Mesothelial cell of epicardium (in vitro differentiated cells): ENCODE data around the gene SHISA6. TPM values are rescaled to one million over a fixed set of nuclear protein-coding genes. Genes with fewer than 3 reads are reported as not detected.
"Not testable (repeated sequence)": the region's sequence is repeated elsewhere in the genome, so short reads cannot be mapped to it uniquely, and the experiment has no call there.

Source experiments
- DNase-seq, 2 experiments: peaks; one replicate each; pipeline ENCODE4 v3.0.0; 2021; ENCODE audit warnings: low spot score in 2 of 2; ENCODE audit not compliant: unreplicated experiment in 2 of 2
- H3K27ac Mint-ChIP-seq: 2 replicates; pipeline ENCODE4 v1.8.0; 2021; ENCODE audit warnings: mixed read lengths
- H3K27me3 Mint-ChIP-seq: 2 replicates; pipeline ENCODE4 v1.8.0; 2021; ENCODE audit warnings: low read depth, mixed read lengths
- H3K36me3 Mint-ChIP-seq: 2 replicates; pipeline ENCODE4 v1.8.0; 2021; ENCODE audit warnings: mixed read lengths
- H3K4me1 Mint-ChIP-seq: 2 replicates; pipeline ENCODE4 v1.8.0; 2021; ENCODE audit warnings: mixed read lengths
- H3K4me3 Mint-ChIP-seq: 2 replicates; pipeline ENCODE4 v1.8.0; 2021; ENCODE audit warnings: mild to moderate bottlenecking, moderate library complexity, mixed read lengths
- H3K9me3 Mint-ChIP-seq: 2 replicates; pipeline ENCODE4 v1.8.0; 2021; ENCODE audit warnings: mixed read lengths
- CTCF ChIP-seq: fragments of 200-600 bp; sonication (generic); IDR thresholded peaks from one replicate; pipeline ENCODE4 v1.5.0; 2021; ENCODE audit warnings: antibody characterized with exemption; ENCODE audit not compliant: unreplicated experiment
- total RNA-seq: library from RNA; stranded (reverse); gene quantifications from 3 replicates; pipeline ENCODE4 v1.2.1, GENCODE V29; 2021

The SHISA6 gene
- total RNA-seq, 1 donor from 2014 or later: not detected

- Mint-ChIP-seq H3K27ac (no peak overlapping the region), H3K36me3 (no peaks in the 10 kb centered on the region), H3K27me3 (peaks cover 15% of the 10 kb centered on the region), H3K9me3 (no peaks in the 10 kb centered on the region), H3K4me3 (no peak overlapping the region), H3K4me1 (no peaks in the 10 kb centered on the region)
- TF ChIP-seq CTCF: no peak
- DNase-seq: no peak
Observed at GRCh38 chr17:11303773-11304394, 62.9 kb downstream of the SHISA6 start.

GRCh38 chr17:11304568-11304967 is 63.6 kb downstream of the SHISA6 start:
- no peak for TF ChIP-seq CTCF
- H3K4me3 Mint-ChIP-seq: no peak overlapping the region
- H3K9me3 Mint-ChIP-seq: no peaks in the 10 kb centered on the region
- no peak for DNase-seq
- H3K4me1 Mint-ChIP-seq: no peaks in the 10 kb centered on the region
- H3K36me3 Mint-ChIP-seq: no peaks in the 10 kb centered on the region
- H3K27ac Mint-ChIP-seq: no peak overlapping the region
- peaks cover 15% of the 10 kb centered on the region for H3K27me3 Mint-ChIP-seq

GRCh38 chr17:11305524-11305923 is 64.5 kb downstream of the SHISA6 start:
- Mint-ChIP-seq H3K4me3 (no peak overlapping the region), H3K36me3 (no peaks in the 10 kb centered on the region), H3K27ac (no peak overlapping the region), H3K27me3 (peaks cover 16% of the 10 kb centered on the region), H3K9me3 (no peaks in the 10 kb centered on the region), H3K4me1 (no peaks in the 10 kb centered on the region)
- DNase-seq: no peak
- no peak for TF ChIP-seq CTCF

- no peak for TF ChIP-seq CTCF
- no peak overlapping the region for H3K4me3 Mint-ChIP-seq
- peaks cover 21% of the 10 kb centered on the region for H3K27me3 Mint-ChIP-seq
- H3K36me3 Mint-ChIP-seq: no peaks in the 10 kb centered on the region
- H3K4me1 Mint-ChIP-seq: no peaks in the 10 kb centered on the region
- H3K9me3 Mint-ChIP-seq: no peaks in the 10 kb centered on the region
- DNase-seq: no peak
- no peak overlapping the region for H3K27ac Mint-ChIP-seq
Observed at GRCh38 chr17:11308531-11308930, 67.5 kb downstream of the SHISA6 start.

GRCh38 chr17:11309033-11309432 is 68.0 kb downstream of the SHISA6 start:
- TF ChIP-seq CTCF: no peak
- DNase-seq: no peak
- H3K36me3 Mint-ChIP-seq: no peaks in the 10 kb centered on the region
- H3K4me3 Mint-ChIP-seq: no peak overlapping the region
- H3K27me3 Mint-ChIP-seq: peaks cover 25% of the 10 kb centered on the region
- H3K27ac Mint-ChIP-seq: no peak overlapping the region
- H3K9me3 Mint-ChIP-seq: no peaks in the 10 kb centered on the region
- H3K4me1 Mint-ChIP-seq: no peaks in the 10 kb centered on the region

- no peaks in the 10 kb centered on the region for H3K9me3 Mint-ChIP-seq
- H3K27ac Mint-ChIP-seq: no peak overlapping the region
- H3K27me3 Mint-ChIP-seq: peaks cover 23% of the 10 kb centered on the region
- no peak overlapping the region for H3K4me3 Mint-ChIP-seq
- no peak for DNase-seq
- no peak for TF ChIP-seq CTCF
- no peaks in the 10 kb centered on the region for H3K36me3 Mint-ChIP-seq
- H3K4me1 Mint-ChIP-seq: no peaks in the 10 kb centered on the region
Observed at GRCh38 chr17:11309850-11310249, 68.8 kb downstream of the SHISA6 start.

- not testable (repeated sequence) for DNase-seq, H3K4me3 Mint-ChIP-seq
Observed at GRCh38 chr17:11316451-11316850, 75.4 kb downstream of the SHISA6 start.

More at GRCh38 chr17:11316451-11316850, 75.4 kb downstream of the SHISA6 start:
- not testable (repeated sequence) for H3K27ac Mint-ChIP-seq, H3K36me3 Mint-ChIP-seq, H3K9me3 Mint-ChIP-seq, H3K4me1 Mint-ChIP-seq
- peaks cover 12% of the 10 kb centered on the region for H3K27me3 Mint-ChIP-seq
